Activated gamma-delta T cell (primary cell): ENCODE data around the gene PTRH1.

Experiments
- DNase-seq: peaks from one replicate; lab custom pipeline; 2025; lab: John Stamatoyannopoulos, UW

The PTRH1 gene

DNA sequence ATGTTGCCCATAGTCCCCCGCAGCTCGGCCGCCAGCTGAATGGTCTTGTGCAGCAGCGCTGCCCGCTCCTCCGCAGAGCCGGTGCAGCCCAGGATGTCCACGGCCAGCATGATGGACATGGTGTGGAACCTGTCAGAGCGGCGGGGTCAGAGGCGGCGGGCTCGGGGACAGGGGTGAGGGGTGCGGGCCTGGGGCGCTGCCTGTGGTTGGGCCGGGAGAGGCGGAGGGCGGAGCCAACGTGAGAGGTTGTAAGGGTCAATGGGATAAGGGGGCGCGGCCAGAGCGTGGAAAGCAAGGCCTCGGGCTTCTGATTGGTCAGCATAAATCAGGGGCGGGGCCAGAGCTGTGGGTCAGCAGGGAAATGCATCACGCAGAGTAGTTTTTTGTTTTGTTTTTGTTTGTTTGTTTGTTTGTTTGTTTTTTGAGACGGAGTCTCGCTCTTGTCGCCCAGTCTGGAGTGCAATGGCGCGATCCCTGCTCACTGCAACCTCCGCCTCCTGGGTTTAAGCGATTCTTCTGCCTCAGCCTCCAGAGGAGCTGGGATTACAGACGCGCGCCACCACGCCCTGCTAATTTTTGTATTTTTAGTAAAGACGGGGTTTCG lies 26.5 kb upstream of the PTRH1 start:
- DNase-seq = no peak

DNA sequence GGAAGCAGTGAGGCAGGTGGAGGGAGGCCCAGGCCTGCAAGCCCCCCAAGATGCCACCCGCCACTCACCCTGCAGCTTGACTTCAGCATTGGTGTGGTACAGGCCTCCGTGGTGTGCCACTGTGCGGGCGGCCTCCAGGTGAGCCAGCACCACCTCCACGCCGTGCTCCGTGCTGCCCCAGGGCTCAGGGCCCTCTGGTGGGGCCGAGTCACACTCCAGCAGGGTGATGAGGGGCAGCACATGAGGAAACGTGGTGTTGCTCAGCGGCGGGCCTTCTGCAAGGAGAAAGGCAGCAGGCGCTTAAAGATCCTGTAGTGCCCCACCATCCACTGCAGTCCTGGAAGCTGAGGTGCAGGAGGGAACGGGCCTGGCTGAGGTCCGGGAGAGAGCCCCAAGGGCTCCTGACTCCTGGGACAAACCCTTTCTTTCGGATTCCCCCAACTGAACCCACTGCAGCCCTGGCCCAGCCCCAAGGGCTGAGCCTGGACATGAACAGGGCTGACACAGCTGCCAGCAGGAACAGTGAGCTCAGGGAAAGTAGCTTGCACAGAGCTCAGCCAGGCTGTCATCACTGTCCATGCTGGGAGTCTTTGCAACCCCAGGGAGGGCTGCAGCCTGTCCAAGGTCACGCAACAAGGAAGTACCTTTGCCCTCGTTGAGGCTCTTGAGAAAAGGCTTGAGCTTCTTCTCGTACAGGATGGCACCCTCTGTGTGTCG lies 24.3 kb upstream of the PTRH1 start:
- no peak for DNase-seq

DNA sequence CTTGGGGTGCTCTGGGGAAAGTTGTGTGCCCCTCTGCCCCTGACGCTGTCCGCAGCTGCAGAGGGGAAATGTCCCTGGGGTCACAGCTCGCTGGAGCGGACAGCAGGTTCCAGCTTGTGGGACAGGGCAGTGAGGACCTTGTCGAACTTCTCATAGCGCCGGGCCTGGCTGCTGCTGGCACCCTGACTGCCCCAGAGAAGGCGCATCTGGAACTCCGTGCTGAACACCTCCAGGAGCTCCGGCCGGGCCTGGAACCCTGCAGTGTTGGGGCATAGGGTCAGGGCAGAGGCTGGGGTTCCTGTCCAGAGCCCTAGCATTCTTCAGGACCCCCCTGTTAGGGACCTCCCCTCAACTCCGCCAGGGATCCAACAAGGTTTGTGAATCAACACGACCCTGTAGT lies 23.2 kb upstream of the PTRH1 start:
- no peak for DNase-seq

DNA sequence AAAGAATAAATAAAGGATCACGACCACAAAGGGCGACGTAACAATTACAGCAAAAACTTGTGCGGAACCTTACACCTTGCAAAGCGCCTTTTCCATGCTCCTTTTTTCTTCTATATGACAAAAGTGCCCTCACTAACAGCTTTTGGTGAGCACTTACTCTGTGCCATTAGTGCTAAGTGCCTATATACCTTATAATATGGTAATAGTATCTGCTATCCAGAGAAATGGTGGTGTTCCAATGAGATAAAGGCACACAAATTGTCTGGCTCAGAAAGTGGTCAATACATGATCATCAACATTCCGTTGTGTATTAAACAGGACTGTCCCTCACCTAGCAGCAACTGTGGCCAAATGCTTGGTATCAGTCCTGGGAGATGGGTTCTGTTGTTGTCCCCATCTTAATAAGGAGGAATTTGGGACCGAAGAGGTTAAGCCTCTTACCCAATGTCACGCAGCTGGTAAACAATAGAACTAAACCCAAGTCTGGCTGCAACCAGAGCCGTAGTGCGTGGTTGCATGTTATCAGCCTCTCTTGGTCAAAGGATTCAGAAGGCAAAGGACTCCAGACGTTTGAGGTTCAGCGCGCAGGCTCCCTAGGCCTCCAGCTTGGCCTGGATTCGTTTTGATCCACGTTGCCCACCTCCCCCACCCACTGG lies 20.2 kb upstream of the PTRH1 start:
- DNase-seq = no peak

DNA sequence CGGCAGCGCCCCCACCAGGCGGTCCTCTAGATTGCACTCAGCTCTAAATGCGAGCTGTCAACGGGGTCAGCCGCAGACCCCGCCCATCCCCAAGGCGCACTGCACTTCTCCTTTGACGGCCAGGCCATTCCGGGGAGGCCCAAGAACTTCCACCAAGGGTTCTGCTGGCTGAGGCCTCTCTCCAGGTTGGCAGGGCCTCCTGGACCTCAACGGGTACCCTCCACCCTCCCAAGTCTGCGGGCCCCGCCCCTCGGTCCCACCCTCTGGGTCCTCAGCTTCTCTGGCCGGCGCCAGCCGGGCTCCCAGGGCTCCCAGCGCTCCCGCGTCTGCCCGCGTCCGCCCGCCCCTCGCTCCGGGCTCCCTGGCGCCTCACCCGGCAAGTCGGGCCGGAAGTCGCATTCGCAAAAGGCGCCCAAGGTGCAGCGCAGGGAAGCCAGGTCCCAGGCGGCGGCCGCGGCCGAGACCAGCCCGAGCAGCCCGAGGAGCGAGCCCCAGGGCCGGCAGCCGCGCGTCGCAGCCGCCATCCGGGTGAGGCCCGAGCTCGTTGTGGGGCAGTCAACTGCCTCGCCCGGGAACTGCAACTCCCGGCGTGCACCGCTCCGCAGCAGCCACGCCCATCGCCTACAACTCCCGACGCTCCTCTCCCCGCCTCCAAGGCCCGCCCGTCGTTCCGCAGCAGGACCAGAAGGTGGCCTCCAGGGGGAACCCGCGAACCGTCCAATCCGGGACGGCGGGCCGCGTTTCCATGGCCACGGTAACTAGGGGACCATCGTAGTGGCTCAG lies 19.5 kb upstream of the PTRH1 start, which contains the start of gene TOR2A:
TOR2A (minus strand) TSS at position 548 of the 783 bp plus-strand sequence; CDS start at position 524, 24 bp downstream.
- peak; percentile 97 for DNase-seq

DNA sequence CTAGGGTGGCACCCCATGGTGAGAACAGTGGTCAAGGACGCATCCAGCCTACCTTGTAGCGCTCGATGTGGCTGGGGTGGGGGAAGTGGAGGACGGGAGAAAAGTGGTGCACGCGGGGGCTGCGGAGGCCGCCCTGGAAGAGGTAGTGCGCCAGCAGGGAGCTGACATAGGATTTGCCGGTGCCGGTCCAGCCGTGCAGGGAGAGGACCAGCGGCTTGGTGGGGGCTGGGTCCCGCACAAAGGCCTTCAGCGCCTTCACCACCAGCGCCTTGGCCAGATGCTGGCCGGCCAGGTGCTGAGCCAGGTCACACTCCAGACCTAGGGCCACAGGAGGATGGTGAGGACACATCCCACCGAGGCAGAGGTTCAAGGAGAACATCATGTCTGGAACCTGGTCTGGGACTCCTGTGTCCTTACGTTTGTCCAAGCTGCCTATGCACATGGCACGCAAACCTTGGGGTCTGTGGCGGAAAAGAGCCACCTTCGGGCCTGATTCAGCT lies 18.8 kb upstream of the PTRH1 start:
- DNase-seq = no peak

DNA sequence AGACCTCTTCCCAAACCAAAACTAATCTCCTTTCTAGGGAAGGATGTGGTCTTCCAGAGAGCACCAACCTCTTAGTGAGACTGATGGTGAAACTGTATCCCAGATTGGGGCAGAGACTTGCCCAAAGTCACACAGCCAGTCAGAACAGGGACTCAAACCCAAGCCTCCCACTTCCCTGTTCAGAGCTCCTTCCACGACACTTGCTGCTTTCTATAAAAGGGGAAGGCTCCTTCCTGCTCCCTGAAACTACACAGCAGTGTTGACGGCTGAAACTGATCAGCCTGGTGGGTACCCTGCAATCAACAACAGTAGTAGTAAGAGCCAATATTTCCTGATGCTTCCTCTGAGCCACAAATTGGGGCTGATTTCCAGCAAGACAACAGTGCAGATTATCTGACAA lies 18.2 kb upstream of the PTRH1 start:
- no peak for DNase-seq

DNA sequence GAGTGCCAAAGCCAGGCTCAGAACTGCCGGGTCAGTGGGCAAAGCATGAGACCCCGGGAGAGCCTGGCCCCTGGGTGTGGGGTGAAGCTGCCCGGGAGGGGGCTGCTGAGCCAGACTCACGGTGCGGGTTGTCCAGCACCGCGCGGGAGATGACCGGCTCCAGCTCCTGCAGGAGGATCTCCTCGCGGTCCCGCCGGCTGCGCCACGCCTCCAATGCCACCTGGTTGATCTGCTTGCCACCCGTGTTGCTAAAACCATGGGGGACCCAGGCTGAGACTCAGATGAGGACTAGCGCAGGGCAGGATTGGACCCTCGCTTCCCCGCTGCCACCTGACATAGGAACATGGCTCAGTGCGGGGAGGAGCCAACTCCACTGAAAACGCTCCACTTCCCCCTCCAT lies 17.0 kb upstream of the PTRH1 start:
- no peak for DNase-seq

DNA sequence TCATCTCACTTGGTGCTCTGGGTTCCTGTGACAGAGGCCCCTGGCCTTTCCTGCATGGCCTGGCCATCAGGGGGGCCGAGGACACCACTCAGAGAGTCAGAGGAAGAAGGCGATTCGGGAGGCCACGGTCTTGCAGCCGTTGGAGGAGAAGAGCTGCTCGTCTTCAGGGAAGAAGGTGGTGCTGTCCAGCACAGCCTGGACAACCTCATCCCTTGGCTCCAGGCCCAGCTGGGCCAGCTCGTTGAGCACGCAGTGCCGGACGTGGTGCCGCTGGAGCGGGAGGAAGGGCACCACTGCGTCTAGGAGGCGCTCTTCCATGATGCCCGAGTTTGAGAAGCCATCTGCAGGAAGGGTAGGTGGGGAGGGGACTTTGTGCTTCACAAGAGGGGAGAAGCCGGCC lies 16.5 kb upstream of the PTRH1 start:
- DNase-seq = no peak

DNA sequence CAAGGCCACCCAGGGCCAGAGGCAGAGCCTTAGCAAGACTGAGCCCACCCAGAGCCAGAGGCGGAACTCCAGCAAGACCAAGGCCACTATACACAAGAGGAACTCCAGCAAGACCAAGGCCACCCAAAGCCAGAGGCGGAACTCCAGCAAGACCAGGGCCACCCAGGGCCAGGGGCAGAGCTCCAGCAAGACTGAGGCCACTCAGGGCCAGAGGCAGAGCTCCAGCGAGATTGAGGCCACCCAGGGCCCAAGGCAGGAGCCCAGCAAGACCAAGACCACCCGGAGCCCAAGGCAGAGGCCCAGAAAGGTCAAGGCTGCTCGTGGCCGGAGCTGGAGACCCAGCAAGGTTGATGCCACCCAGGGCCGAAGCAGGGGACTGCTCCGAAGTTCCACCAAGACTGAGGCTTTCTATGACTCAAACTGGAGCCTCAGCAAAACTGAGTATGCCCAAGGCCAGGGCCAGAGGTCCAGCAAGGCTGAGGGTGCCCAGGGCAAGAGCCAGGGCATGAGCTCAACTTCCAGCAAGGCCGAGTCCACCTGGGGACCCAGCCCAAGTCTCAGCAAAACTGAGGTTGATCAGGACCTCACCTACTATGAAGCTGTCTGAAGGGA lies 15.4 kb upstream of the PTRH1 start:
- DNase-seq = no peak

DNA sequence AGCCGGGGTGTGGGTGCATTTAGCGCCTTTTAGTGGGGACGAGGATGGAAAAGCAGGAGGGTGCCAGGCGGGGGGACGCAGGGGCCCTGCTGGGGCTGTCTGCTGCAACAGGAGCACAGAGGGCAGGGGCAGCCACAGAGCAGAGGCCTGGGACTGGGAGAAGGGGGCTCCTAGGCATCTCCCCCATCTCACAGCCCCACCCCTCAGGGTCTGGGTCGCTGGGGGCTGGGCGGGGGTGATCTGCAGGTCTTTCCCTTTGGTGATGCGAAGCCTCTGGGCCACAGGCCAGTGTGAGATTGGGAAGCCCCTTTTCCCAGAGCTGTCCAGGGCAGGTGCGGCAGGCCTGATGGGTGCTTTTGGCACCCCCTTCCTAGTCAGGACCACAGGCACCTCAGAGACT lies 14.8 kb upstream of the PTRH1 start:
- DNase-seq = no peak

DNA sequence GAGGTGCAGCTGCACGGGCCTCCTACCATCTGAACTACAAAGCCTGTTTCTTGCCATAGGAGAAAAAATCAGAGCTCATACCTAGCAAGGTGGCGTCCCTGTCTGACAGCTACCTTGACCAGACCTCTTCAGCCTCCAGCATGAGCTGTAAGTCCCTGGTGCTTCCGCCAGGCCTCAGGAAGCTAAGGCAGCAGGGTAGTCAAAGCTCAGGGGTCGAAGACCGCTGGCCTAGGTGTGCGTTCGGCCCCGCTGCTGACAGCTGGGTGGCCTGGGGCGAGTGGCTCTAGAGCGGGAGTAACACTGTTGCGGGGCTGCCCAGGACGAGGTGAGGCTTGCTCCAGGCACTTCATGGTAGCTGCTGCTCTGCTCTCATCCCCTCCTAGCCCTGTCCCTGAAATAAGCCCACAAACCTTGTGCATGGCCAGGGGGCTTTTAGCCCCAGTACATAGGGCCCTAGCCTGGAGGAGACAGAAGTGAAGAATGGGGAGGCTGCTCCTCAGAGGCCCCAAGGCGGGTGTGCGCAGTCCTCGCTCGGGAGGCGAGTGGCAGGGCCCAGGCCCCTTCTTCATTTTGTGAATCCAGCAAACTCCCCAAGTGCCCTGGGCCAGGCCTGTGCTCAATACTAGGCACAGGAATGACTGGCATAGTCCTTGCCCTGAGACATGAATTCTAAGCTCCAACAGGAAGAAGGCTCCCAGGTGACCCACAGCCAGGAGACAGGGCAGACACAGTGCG lies 14.2 kb upstream of the PTRH1 start:
- DNase-seq = no peak

DNA sequence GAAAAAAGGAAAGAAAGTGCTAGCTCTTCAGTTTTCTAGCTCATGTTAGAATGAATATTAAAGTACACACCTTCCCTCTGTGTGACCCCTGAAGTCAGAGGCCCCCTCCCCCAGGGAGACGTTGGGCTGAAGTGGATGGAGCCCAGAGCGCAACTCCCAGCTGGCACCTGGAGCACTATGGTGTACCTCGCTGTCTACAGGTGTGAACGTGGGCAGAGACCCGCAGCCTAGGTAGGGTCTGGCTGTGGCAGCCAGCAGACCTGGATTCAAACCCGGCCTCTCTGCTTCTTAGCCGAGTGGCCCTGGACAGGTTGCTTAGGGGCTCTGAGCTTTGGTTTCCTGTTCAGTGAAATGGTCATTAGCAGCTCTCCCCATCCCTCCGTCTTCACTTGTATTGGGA lies 13.3 kb upstream of the PTRH1 start:
- DNase-seq = no peak

DNA sequence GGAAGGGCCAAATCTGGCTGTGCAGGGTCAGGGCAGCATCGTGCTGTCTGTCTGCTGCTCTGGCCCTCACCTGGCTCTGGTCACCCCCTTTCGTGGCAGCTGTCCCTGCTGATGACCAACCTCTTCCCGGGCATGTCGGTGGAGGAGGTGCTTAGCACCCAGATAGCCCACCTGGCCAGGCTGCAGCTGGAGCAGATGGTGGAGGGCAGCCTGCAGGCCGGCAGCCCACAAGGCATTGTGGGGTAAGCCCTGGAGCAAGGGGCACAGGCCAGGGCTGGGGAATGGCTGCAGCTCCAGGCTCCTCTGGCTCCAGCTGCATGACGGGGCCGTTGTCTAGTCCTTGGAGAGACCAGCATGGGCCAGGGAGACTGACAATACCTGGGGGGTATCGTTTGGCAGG lies 11.4 kb upstream of the PTRH1 start:
- DNase-seq = no peak

DNA sequence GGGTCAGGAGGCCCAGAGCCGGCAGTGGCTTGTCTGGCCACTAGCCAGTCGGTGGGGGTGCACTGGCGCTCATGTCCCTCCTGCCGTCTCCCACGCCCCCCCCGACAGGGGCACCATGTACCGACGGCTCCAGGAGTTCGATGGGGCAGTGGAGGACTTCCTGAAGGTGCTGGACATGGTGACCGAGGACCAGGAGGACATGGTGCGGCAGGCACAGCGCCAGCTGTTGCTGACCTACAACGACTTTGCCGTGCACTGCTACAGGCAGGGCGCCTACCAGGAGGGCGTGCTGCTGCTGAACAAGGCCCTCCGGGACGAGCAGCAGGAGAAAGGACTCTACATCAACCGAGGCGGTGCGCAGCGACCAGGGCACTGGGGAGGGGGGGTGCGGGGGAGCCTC lies 8.5 kb upstream of the PTRH1 start:
- DNase-seq = no peak

DNA sequence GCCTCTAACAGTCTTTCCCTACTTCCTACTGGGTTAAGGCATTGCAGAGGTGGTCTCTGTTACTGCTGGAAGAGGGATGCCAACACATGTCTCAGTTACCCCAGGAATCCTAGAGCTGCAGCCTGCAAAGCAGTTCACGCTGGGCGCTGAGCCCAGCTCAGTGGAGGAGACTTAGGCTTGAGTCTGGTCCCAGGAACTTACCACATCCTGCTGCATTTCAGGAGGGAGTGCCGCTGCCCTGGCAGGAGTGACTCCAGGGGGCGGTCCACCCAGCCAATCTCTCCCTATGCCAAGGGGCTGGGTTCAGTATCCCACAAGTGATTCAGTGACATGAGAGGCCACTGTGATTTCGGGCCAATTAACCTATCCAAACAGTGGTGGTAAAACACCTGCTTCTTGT lies 8.0 kb upstream of the PTRH1 start:
- no peak for DNase-seq

DNA sequence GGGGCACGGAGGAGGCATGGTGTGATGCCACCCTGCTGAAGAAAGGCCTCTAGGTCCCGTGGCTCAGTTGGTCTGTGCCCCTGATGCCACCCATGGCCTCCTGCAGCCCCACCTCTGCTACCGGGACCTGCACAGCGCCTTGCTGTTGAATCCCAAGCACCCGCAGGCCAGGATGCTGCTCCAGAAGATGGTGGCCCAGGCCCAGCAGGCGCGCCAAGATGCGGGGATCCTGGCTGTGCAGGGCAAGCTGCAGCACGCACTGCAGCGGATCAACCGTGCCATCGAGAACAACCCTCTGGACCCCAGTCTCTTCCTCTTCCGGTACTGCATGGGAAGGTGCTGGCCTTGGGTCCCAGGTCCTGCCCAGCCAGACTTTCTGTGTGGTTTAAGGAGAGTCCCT lies 7.5 kb upstream of the PTRH1 start:
- no peak for DNase-seq

DNA sequence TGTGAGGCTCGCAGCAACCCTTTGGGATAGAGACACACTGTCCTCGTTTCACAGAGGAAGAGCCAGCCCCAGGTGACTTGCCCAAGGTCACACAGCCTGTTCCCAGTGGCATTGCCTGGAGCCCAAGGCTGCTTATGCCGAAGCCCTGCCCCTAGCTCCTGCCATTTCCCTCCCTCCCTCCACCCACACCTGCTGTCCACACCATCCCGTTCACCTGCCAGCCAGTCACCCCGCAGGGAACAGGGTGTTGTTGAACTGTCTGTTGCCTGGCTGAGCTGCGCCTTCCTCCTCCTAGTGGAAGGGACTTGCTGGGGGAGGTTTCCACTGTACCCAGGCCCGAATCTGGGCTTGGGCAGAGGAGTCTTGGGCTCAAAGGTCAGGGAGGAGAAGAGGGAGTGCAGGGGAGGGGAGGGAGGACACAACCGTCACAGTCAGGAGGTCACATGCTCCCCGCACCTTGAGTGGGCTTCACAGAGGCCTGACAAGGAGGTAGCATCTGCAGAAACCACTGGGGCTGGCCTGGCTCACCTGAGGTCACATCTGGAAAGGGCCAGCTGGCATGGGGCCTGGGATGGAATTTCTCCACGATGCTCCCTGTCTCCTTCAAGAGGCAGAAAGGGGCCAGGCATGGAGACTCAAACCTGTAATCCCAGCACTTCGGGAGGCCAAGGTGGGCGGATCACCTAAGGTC lies 6.7 kb upstream of the PTRH1 start:
- no peak for DNase-seq

DNA sequence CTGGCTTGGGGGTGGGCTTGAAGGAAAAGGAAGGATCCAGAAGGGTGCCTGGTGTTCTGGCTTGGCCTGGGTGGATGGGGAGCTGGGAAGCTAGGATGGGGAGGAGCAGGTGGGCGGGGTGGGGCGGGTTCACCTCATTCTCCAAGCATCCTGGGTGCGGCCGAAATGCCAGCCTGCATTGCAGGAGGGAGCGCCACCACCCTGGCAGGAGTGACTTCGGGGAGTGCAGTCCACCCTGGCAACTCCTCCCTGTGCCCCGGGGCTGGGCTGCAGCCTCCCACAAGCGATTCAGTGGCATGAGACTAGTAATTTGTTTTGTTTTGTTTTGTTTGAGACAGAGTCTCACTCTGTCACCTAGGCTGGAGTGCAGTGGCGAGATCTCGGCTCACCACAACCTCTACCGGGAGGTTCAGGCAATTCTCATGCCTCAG lies 5.9 kb upstream of the PTRH1 start:
- no peak for DNase-seq

DNA sequence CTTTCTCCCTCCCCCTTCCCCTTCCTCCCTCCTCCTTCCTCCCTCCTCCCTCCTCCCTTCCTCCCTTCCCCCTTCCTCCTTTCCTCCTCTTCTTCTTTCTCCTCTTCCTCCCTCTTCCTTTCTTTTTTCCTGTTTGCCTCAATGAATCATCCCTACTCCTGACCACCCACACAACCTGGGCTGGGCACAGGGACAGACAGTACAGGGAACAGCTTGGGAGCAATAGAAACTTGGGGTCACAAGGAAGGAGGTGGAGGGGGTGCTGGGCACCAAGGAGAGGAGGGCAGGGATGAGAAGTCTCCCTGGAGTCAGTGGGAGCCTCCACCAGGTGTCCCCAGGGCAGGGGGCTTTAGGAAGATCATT lies 5.4 kb upstream of the PTRH1 start:
- no peak for DNase-seq
